IMR-90 (cell line): Measurements from ENCODE around the gene APLF. TPM values are rescaled to one million over a fixed set of nuclear protein-coding genes. Genes with fewer than 3 reads are reported as not detected.

ENCODE experiments used
- ATAC-seq: fragments of 200-7000 bp; cut with Tn5 transposase; 2 replicates; pipeline ENCODE4 v1.9.1; 2020; ENCODE audit warnings: low read depth, mild to moderate bottlenecking, moderate library complexity
- BruUV-seq: library from RNA; stranded (reverse); fragments of 400-500 nt; replicated peaks from 2 replicates; lab custom pipeline; 2021; lab: Mats Ljungman, UMichigan
- CTCF ChIA-PET: fragments of 300-600 bp; formaldehyde crosslinking; extraction: SDS; loops from one replicate; lab custom pipeline; 2021; ENCODE audit warnings: antibody characterized with exemption; lab: Yijun Ruan, JAX
- POLR2A ChIA-PET: fragments of 300-600 bp; sonication (Branson Sonifier 250); formaldehyde crosslinking; loops from one replicate; lab custom pipeline; 2022; ENCODE audit warnings: antibody characterized with exemption; ENCODE audit not compliant: unreplicated experiment; lab: Charles Lee
- DNase-seq: peaks from one replicate; pipeline ENCODE4 v3.0.0; 2013
- H2AFZ ChIP-seq: replicated peaks from 2 replicates; pipeline ENCODE3; 2013; ENCODE audit warnings: low read length, mild to moderate bottlenecking; ENCODE audit not compliant: poor library complexity
- H2AK5ac ChIP-seq: 2 replicates; pipeline ENCODE4 v1.6.1; 2013; ENCODE audit warnings: low read depth, low read length, inconsistent platforms
- H2AK9ac ChIP-seq: replicated peaks from 2 replicates; pipeline ENCODE3; 2013; ENCODE audit warnings: mild to moderate bottlenecking, low read depth, low read length, moderate library complexity; ENCODE audit not compliant: poor library complexity
- H2BK120ac ChIP-seq: 2 replicates; pipeline ENCODE4 v1.6.1; 2013; ENCODE audit warnings: low read depth, low read length, inconsistent platforms
- H2BK15ac ChIP-seq: 3 replicates; pipeline ENCODE4 v1.6.1; 2013; ENCODE audit warnings: low read depth, low read length, inconsistent platforms
- H2BK20ac ChIP-seq: 2 replicates; pipeline ENCODE4 v1.6.1; 2013; ENCODE audit warnings: low read depth, mild to moderate bottlenecking, inconsistent platforms, low read length, moderate library complexity
- H2BK5ac ChIP-seq: 2 replicates; pipeline ENCODE4 v1.6.1; 2013; ENCODE audit warnings: mild to moderate bottlenecking, low read depth, low read length, inconsistent platforms; ENCODE audit not compliant: poor library complexity, severe bottlenecking
- H3K14ac ChIP-seq: replicated peaks from 2 replicates; pipeline ENCODE4 v1.6.1; 2013; ENCODE audit warnings: low read depth, low read length, inconsistent platforms
- H3K18ac ChIP-seq: 2 replicates; pipeline ENCODE4 v1.6.1; 2013; ENCODE audit warnings: low read depth, low read length, control low read depth
- H3K23ac ChIP-seq: 2 replicates; pipeline ENCODE4 v1.6.1; 2013; ENCODE audit warnings: low read depth, low read length, inconsistent platforms
- H3K27ac ChIP-seq: 2 replicates; pipeline ENCODE4 v1.5.1; 2013; ENCODE audit warnings: mild to moderate bottlenecking, control low read depth, low read length; ENCODE audit not compliant: insufficient read depth
- H3K27me3 ChIP-seq: 2 replicates; pipeline ENCODE4 v1.6.1; 2013; ENCODE audit warnings: low read length; ENCODE audit not compliant: control insufficient read depth, insufficient read depth
- H3K36me3 ChIP-seq: 2 replicates; pipeline ENCODE4 v1.6.1; 2013; ENCODE audit warnings: low read length, mixed read lengths; ENCODE audit not compliant: control insufficient read depth, insufficient read depth
- H3K4ac ChIP-seq: 2 replicates; pipeline ENCODE4 v1.6.1; 2013; ENCODE audit warnings: low read depth, low read length, inconsistent platforms
- H3K4me1 ChIP-seq: 2 replicates; pipeline ENCODE4 v1.6.1; 2013; ENCODE audit warnings: low read length, mixed read lengths; ENCODE audit not compliant: control insufficient read depth, insufficient read depth
- H3K4me2 ChIP-seq: 2 replicates; pipeline ENCODE4 v1.6.1; 2013; ENCODE audit warnings: low read depth, mild to moderate bottlenecking, control low read depth, low read length, moderate library complexity
- H3K4me3 ChIP-seq: 2 replicates; pipeline ENCODE4 v1.5.1; 2013; ENCODE audit warnings: low read depth, mild to moderate bottlenecking, control low read depth, low read length, moderate library complexity; ENCODE audit not compliant: insufficient read depth
- H3K56ac ChIP-seq: 2 replicates; pipeline ENCODE4 v1.6.1; 2013; ENCODE audit warnings: low read length, inconsistent platforms; ENCODE audit not compliant: insufficient read depth; ENCODE audit errors: extremely low read depth
- H3K79me1 ChIP-seq, 2 experiments: 2 replicates each; pipeline ENCODE4 v1.6.1; 2013; ENCODE audit warnings: low read length in 2 of 2, inconsistent platforms in 1 of 2, low read depth in 1 of 2
- H3K9ac ChIP-seq: 2 replicates; pipeline ENCODE4 v1.6.1; 2013; ENCODE audit warnings: low read depth, low read length, control low read depth
- H3K9me1 ChIP-seq: 2 replicates; pipeline ENCODE4 v1.6.1; 2013; ENCODE audit warnings: low read length, inconsistent platforms; ENCODE audit not compliant: insufficient read depth
- H3K9me3 ChIP-seq: 2 replicates; pipeline ENCODE4 v1.6.1; 2013; ENCODE audit warnings: low read length; ENCODE audit not compliant: control insufficient read depth, insufficient read depth
- H4K20me1 ChIP-seq: 2 replicates; pipeline ENCODE4 v1.6.1; 2013; ENCODE audit warnings: low read length, inconsistent platforms; ENCODE audit not compliant: insufficient read depth
- H4K5ac ChIP-seq: 2 replicates; pipeline ENCODE4 v1.6.1; 2013; ENCODE audit warnings: mild to moderate bottlenecking, low read depth, low read length, control low read depth
- H4K8ac ChIP-seq, 2 experiments: 2 replicates each; pipeline ENCODE4 v1.6.1; 2013; ENCODE audit warnings: low read depth in 2 of 2, low read length in 2 of 2, control low read depth in 1 of 2, inconsistent platforms in 1 of 2
- H4K91ac ChIP-seq: 2 replicates; pipeline ENCODE4 v1.6.1; 2013; ENCODE audit warnings: low read depth, low read length, inconsistent platforms; ENCODE audit not compliant: insufficient read depth
- BHLHE40 ChIP-seq: fragments of 150-350 bp; IDR thresholded peaks from 2 replicates; pipeline ENCODE4 v1.6.1; 2016; ENCODE audit warnings: mild to moderate bottlenecking, low read depth, low read length
- CEBPB ChIP-seq: IDR thresholded peaks from 2 replicates; pipeline ENCODE4 v1.6.1; 2012; ENCODE audit warnings: low read depth, low read length, improper control_type of control experiment
- CHD1 ChIP-seq: IDR thresholded peaks from 2 replicates; pipeline ENCODE4 v1.6.1; 2012; ENCODE audit warnings: low read depth, low read length, improper control_type of control experiment
- ELK1 ChIP-seq: fragments of 150-350 bp; IDR thresholded peaks from 2 replicates; pipeline ENCODE4 v1.6.1; 2016; ENCODE audit warnings: low read depth, mild to moderate bottlenecking, low read length, moderate library complexity, borderline replicate concordance
- MAFK ChIP-seq: IDR thresholded peaks from 2 replicates; pipeline ENCODE4 v1.6.1; 2012; ENCODE audit warnings: low read depth, low read length, improper control_type of control experiment
- MXI1 ChIP-seq: IDR thresholded peaks from 2 replicates; pipeline ENCODE4 v1.6.1; 2012; ENCODE audit warnings: low read depth, mild to moderate bottlenecking, low read length, moderate library complexity, borderline replicate concordance
- POLR2A ChIP-seq: IDR thresholded peaks from 2 replicates; pipeline ENCODE4 v1.6.1; 2012; ENCODE audit warnings: mild to moderate bottlenecking, low read depth, low read length
- RAD21 ChIP-seq: IDR thresholded peaks from 2 replicates; pipeline ENCODE4 v1.6.1; 2012; ENCODE audit warnings: low read length, improper control_type of control experiment
- RCOR1 ChIP-seq: IDR thresholded peaks from 2 replicates; pipeline ENCODE4 v1.6.1; 2012; ENCODE audit warnings: mild to moderate bottlenecking, low read length, improper control_type of control experiment; ENCODE audit not compliant: insufficient replicate concordance
- RFX5 ChIP-seq: IDR thresholded peaks from 2 replicates; pipeline ENCODE4 v1.8.0; 2012; ENCODE audit warnings: low read depth, mild to moderate bottlenecking, low read length, moderate library complexity
- SMC3 ChIP-seq: fragments of 150-350 bp; IDR thresholded peaks from 2 replicates; pipeline ENCODE4 v1.6.1; 2016; ENCODE audit warnings: low read depth, mild to moderate bottlenecking, antibody characterized with exemption, low read length, moderate library complexity
- USF2 ChIP-seq: fragments of 150-350 bp; IDR thresholded peaks from 2 replicates; pipeline ENCODE4 v1.6.1; 2017; ENCODE audit warnings: mild to moderate bottlenecking, antibody characterized with exemption, low read length, low read depth
- WGBS, 2 experiments: methylation state at CpG; one replicate each; pipeline versions ENCODE4 v1.1.5 to v1.1.7; 2013; ENCODE audit warnings: missing lambda C conversion rate in 2 of 2; ENCODE audit not compliant: insufficient read length in 1 of 2; ENCODE audit errors: extremely low coverage in 2 of 2; 5-methylcytosine and 5-hydroxymethylcytosine counted together
- dilution Hi-C: fragments of 300-500 bp; cut with HindIII; formaldehyde crosslinking; loops from one replicate; pipeline ENCODE4 v1.14.3; 2018; ENCODE audit warnings: low sequenced_read_pairs; ENCODE audit not compliant: unreplicated experiment
- in situ Hi-C: fragments of 300-500 bp; cut with MboI; formaldehyde crosslinking; loops from 3 replicates; pipeline ENCODE4 v1.14.3; 2019; ENCODE audit warnings: low sequenced_read_pairs, inconsistent platforms, mixed read lengths
- intact Hi-C: fragments of 100-400 bp; cut with micrococcal nuclease; formaldehyde crosslinking; loops from 2 replicates; pipeline ENCODE4 v1.10.0; 2022
- polyA plus RNA-seq, 3 experiments: library from polyadenylated mRNA; depleted of rRNA; stranded (reverse); fragments of >200 nt; gene quantifications; 2 replicates each; pipeline ENCODE4 v1.2.3, GENCODE V29; 2012; ENCODE audit warnings: low replicate concordance in 1 of 3
- total RNA-seq: library from RNA; depleted of rRNA; stranded (reverse); fragments of >200 nt; gene quantifications from 2 replicates; pipeline ENCODE4 v1.2.3, GENCODE V29; 2012

APLF gene
- total and polyA plus RNA-seq, 2 of the 4 experiments (the other 2 are of a cell fraction): 1.5 to 2.3 TPM

- Histone ChIP-seq H2BK5ac (no peak overlapping the region), H3K36me3 (no peaks in the 10 kb centered on the region), H3K56ac (no peak overlapping the region), H3K9me3 (peaks cover 3% of the 10 kb centered on the region; the same call in 1 of the 2 replicates), H3K4ac (no peak overlapping the region), H2BK15ac (no peak overlapping the region), H3K9me1 (no peaks in the 10 kb centered on the region), H4K91ac (no peak overlapping the region), H2BK120ac (no peak overlapping the region), H3K79me1 (no peaks in the 10 kb centered on the region), H2AFZ (no peak overlapping the region), H3K14ac (no peak overlapping the region), H3K23ac (no peak overlapping the region), H4K20me1 (no peaks in the 10 kb centered on the region), H4K5ac (no peak overlapping the region), H2AK9ac (no peak overlapping the region), H4K8ac (no peak overlapping the region), H3K27ac (no peak overlapping the region), H2AK5ac (no peak overlapping the region), H3K4me1 (peaks cover 2% of the 10 kb centered on the region; the same call in 1 of the 2 replicates), H2BK20ac (no peak overlapping the region), H3K18ac (no peak overlapping the region), H3K27me3 (peaks cover 30% of the 10 kb centered on the region), H3K4me2 (no peak overlapping the region), H3K4me3 (no peak overlapping the region), H3K9ac (no peak overlapping the region)
- POLR2A ChIA-PET: no interaction called here
- intact Hi-C loops: loop anchor here (5.0 kb wide), 1 partner anchor 57 kb away; the partner anchor contains the start of gene PLEK
- ATAC-seq: no peak
- BruUV-seq: no TSS peak
- DNase-seq: no peak
- TF ChIP-seq CEBPB (no peak), USF2 (no peak), RAD21 (no peak), CHD1 (no peak), RCOR1 (no peak), MXI1 (no peak), MAFK (no peak), POLR2A (no peak), ELK1 (no peak), SMC3 (no peak), BHLHE40 (no peak), RFX5 (no peak)
- dilution Hi-C loops: no loop called here
- 40% methylated on average over 1 of the region's 2 CpGs; no CpG with 5 or more reads in 1 of the 2 experiments for WGBS, 2 experiments
- in situ Hi-C loops: no loop called here
- CTCF ChIA-PET: no interaction called here
These were observed 43.3 kb upstream of the APLF start for GRCh38 chr2:68423966-68424650.
